GM12801 (cell line): Measurements from ENCODE around the gene LEKR1.

Source experiments
- CTCF ChIP-seq: IDR thresholded peaks from one replicate; pipeline ENCODE4 v1.5.1; 2011; ENCODE audit warnings: control low read depth; ENCODE audit not compliant: insufficient read length; ENCODE audit errors: extremely low read depth

LEKR1 gene

DNA sequence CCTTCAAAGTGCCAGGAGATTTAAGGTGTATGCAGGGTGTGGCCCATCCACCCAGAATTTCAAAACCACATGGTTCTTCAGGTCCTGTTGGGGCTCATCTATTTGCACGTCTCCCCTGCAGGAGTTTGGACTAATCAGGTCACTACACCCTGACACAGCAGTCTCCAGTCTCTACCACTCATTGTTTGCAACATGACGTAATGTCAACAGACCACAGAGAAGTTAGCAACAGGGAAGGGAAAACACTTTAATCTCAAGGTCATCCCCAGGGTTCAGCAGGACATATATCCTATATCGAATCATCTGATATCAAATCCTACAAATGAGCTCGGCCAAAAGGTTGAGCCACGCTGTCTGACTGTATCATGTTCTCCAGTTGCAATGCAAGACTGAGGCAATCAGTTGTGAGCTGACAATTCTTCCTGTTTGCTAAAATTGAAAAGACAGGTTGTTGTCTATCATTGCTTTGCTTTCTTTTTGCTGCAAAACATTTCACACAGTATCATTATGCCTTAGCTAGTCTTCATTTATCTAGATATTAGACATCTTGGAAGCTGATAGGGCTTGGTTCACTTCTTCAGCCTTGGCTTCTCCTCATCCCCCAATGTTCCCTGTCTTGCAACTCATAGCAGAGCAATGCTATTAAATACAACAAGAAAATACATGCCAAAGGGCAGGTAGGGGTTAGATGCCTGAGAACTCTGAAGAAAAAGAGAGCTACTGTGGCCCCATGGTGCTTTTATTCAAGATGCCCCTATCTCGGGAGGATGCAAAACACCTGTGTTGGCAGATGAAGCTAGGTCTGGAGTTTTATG lies 13.4 kb upstream of the LEKR1 start:
- no peak for TF ChIP-seq CTCF

GRCh38 chr3:156814295-156814694 lies 11.9 kb upstream of the LEKR1 start:
- no peak for TF ChIP-seq CTCF

DNA sequence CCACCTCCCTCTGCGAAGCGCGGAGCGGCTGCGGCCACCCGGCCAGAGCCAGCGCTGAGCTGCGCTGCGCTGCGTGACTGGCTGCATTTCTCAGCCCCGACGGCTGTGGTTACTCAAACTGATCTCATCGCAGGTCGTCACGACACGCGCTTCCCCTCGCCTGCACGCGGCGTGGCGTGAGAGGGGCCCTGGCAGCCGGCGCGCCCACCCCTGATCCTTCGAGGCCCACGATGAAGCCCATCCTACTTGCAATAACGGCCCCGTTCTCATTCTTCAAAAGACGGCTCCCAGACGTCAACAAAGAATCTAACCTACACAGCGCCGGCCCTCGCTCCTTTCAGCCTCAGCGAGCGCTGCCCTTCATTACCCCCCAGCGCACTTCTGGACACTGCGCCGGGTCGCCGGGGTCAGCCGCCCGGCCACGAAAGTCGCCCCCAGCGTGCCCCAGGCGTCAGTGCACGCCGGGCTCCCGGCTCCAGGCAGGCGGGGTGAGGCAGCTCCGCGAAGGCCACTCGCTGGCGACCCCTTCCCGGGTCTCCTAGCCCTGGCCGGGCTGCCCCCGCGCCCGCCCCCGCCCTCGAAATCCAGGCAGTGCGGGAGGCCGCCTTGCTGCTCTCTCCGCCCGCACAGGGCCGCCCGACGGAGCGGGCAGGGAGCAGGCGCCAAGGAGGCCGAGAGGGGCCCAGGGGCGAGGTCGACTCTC lies 9.9 kb upstream of the LEKR1 start:
- TF ChIP-seq CTCF, result no peak

- TF ChIP-seq CTCF, result no peak
These were observed 9.1 kb upstream of the LEKR1 start for GRCh38 chr3:156816794-156817645.

- no peak for TF ChIP-seq CTCF
These were observed 8.4 kb upstream of the LEKR1 start for GRCh38 chr3:156817646-156818272.

DNA sequence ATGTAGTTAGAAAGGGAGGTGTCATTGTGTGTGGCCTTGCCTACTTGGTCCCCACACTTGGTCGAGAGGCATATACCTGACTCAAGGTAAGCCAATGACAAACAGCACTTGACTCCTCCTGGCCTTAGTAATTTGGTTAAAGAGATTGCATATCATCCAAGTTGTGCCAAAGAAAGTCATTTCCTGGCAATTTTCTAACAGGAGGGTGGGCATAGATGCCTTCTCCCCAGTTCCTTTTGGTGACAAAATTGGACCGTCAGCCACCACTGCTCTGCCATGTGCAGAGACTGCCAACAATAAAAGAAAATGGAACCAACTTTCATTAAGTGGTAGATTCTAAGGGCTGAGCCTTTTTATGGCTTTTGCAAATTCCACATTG lies 7.9 kb upstream of the LEKR1 start:
- TF ChIP-seq CTCF, result no peak

- TF ChIP-seq CTCF, result no peak
These were observed 7.3 kb upstream of the LEKR1 start for GRCh38 chr3:156818890-156819289.
